IMR-90 (cell line): Measurements from ENCODE around the gene TSPAN14. TPM values are rescaled to one million over a fixed set of nuclear protein-coding genes. Genes with fewer than 3 reads are reported as not detected.

Source experiments
- ATAC-seq: fragments of 200-7000 bp; cut with Tn5 transposase; 2 replicates; pipeline ENCODE4 v1.9.1; 2020; ENCODE audit warnings: low read depth, mild to moderate bottlenecking, moderate library complexity
- BruUV-seq: library from RNA; stranded (reverse); fragments of 400-500 nt; replicated peaks from 2 replicates; lab custom pipeline; 2021; lab: Mats Ljungman, UMichigan
- CTCF ChIA-PET: fragments of 300-600 bp; formaldehyde crosslinking; extraction: SDS; loops from one replicate; lab custom pipeline; 2021; ENCODE audit warnings: antibody characterized with exemption; lab: Yijun Ruan, JAX
- POLR2A ChIA-PET: fragments of 300-600 bp; sonication (Branson Sonifier 250); formaldehyde crosslinking; loops from one replicate; lab custom pipeline; 2022; ENCODE audit warnings: antibody characterized with exemption; ENCODE audit not compliant: unreplicated experiment; lab: Charles Lee
- DNase-seq: peaks from one replicate; pipeline ENCODE4 v3.0.0; 2013
- H2AFZ ChIP-seq: replicated peaks from 2 replicates; pipeline ENCODE3; 2013; ENCODE audit warnings: low read length, mild to moderate bottlenecking; ENCODE audit not compliant: poor library complexity
- H2AK5ac ChIP-seq: 2 replicates; pipeline ENCODE4 v1.6.1; 2013; ENCODE audit warnings: low read depth, low read length, inconsistent platforms
- H2AK9ac ChIP-seq: replicated peaks from 2 replicates; pipeline ENCODE3; 2013; ENCODE audit warnings: mild to moderate bottlenecking, low read depth, low read length, moderate library complexity; ENCODE audit not compliant: poor library complexity
- H2BK120ac ChIP-seq: 2 replicates; pipeline ENCODE4 v1.6.1; 2013; ENCODE audit warnings: low read depth, low read length, inconsistent platforms
- H2BK15ac ChIP-seq: 3 replicates; pipeline ENCODE4 v1.6.1; 2013; ENCODE audit warnings: low read depth, low read length, inconsistent platforms
- H2BK20ac ChIP-seq: 2 replicates; pipeline ENCODE4 v1.6.1; 2013; ENCODE audit warnings: low read depth, mild to moderate bottlenecking, inconsistent platforms, low read length, moderate library complexity
- H2BK5ac ChIP-seq: 2 replicates; pipeline ENCODE4 v1.6.1; 2013; ENCODE audit warnings: mild to moderate bottlenecking, low read depth, low read length, inconsistent platforms; ENCODE audit not compliant: poor library complexity, severe bottlenecking
- H3K14ac ChIP-seq: replicated peaks from 2 replicates; pipeline ENCODE4 v1.6.1; 2013; ENCODE audit warnings: low read depth, low read length, inconsistent platforms
- H3K18ac ChIP-seq: 2 replicates; pipeline ENCODE4 v1.6.1; 2013; ENCODE audit warnings: low read depth, low read length, control low read depth
- H3K23ac ChIP-seq: 2 replicates; pipeline ENCODE4 v1.6.1; 2013; ENCODE audit warnings: low read depth, low read length, inconsistent platforms
- H3K27ac ChIP-seq: 2 replicates; pipeline ENCODE4 v1.5.1; 2013; ENCODE audit warnings: mild to moderate bottlenecking, control low read depth, low read length; ENCODE audit not compliant: insufficient read depth
- H3K27me3 ChIP-seq: 2 replicates; pipeline ENCODE4 v1.6.1; 2013; ENCODE audit warnings: low read length; ENCODE audit not compliant: control insufficient read depth, insufficient read depth
- H3K36me3 ChIP-seq: 2 replicates; pipeline ENCODE4 v1.6.1; 2013; ENCODE audit warnings: low read length, mixed read lengths; ENCODE audit not compliant: control insufficient read depth, insufficient read depth
- H3K4ac ChIP-seq: 2 replicates; pipeline ENCODE4 v1.6.1; 2013; ENCODE audit warnings: low read depth, low read length, inconsistent platforms
- H3K4me1 ChIP-seq: 2 replicates; pipeline ENCODE4 v1.6.1; 2013; ENCODE audit warnings: low read length, mixed read lengths; ENCODE audit not compliant: control insufficient read depth, insufficient read depth
- H3K4me2 ChIP-seq: 2 replicates; pipeline ENCODE4 v1.6.1; 2013; ENCODE audit warnings: low read depth, mild to moderate bottlenecking, control low read depth, low read length, moderate library complexity
- H3K4me3 ChIP-seq: 2 replicates; pipeline ENCODE4 v1.5.1; 2013; ENCODE audit warnings: low read depth, mild to moderate bottlenecking, control low read depth, low read length, moderate library complexity; ENCODE audit not compliant: insufficient read depth
- H3K56ac ChIP-seq: 2 replicates; pipeline ENCODE4 v1.6.1; 2013; ENCODE audit warnings: low read length, inconsistent platforms; ENCODE audit not compliant: insufficient read depth; ENCODE audit errors: extremely low read depth
- H3K79me1 ChIP-seq, 2 experiments: 2 replicates each; pipeline ENCODE4 v1.6.1; 2013; ENCODE audit warnings: low read length in 2 of 2, inconsistent platforms in 1 of 2, low read depth in 1 of 2
- H3K9ac ChIP-seq: 2 replicates; pipeline ENCODE4 v1.6.1; 2013; ENCODE audit warnings: low read depth, low read length, control low read depth
- H3K9me1 ChIP-seq: 2 replicates; pipeline ENCODE4 v1.6.1; 2013; ENCODE audit warnings: low read length, inconsistent platforms; ENCODE audit not compliant: insufficient read depth
- H3K9me3 ChIP-seq: 2 replicates; pipeline ENCODE4 v1.6.1; 2013; ENCODE audit warnings: low read length; ENCODE audit not compliant: control insufficient read depth, insufficient read depth
- H4K20me1 ChIP-seq: 2 replicates; pipeline ENCODE4 v1.6.1; 2013; ENCODE audit warnings: low read length, inconsistent platforms; ENCODE audit not compliant: insufficient read depth
- H4K5ac ChIP-seq: 2 replicates; pipeline ENCODE4 v1.6.1; 2013; ENCODE audit warnings: mild to moderate bottlenecking, low read depth, low read length, control low read depth
- H4K8ac ChIP-seq, 2 experiments: 2 replicates each; pipeline ENCODE4 v1.6.1; 2013; ENCODE audit warnings: low read depth in 2 of 2, low read length in 2 of 2, control low read depth in 1 of 2, inconsistent platforms in 1 of 2
- H4K91ac ChIP-seq: 2 replicates; pipeline ENCODE4 v1.6.1; 2013; ENCODE audit warnings: low read depth, low read length, inconsistent platforms; ENCODE audit not compliant: insufficient read depth
- BHLHE40 ChIP-seq: fragments of 150-350 bp; IDR thresholded peaks from 2 replicates; pipeline ENCODE4 v1.6.1; 2016; ENCODE audit warnings: mild to moderate bottlenecking, low read depth, low read length
- CTCF ChIP-seq: conservative IDR thresholded peaks from 2 replicates; pipeline ENCODE4 v1.5.1; 2012; ENCODE audit warnings: mild to moderate bottlenecking, low read depth, low read length, improper control_type of control experiment
- MAFK ChIP-seq: IDR thresholded peaks from 2 replicates; pipeline ENCODE4 v1.6.1; 2012; ENCODE audit warnings: low read depth, low read length, improper control_type of control experiment
- MAZ ChIP-seq: IDR thresholded peaks from 2 replicates; pipeline ENCODE4 v1.6.1; 2012; ENCODE audit warnings: low read depth, mild to moderate bottlenecking, low read length, improper control_type of control experiment, moderate library complexity, borderline replicate concordance
- RAD21 ChIP-seq: IDR thresholded peaks from 2 replicates; pipeline ENCODE4 v1.6.1; 2012; ENCODE audit warnings: low read length, improper control_type of control experiment
- RCOR1 ChIP-seq: IDR thresholded peaks from 2 replicates; pipeline ENCODE4 v1.6.1; 2012; ENCODE audit warnings: mild to moderate bottlenecking, low read length, improper control_type of control experiment; ENCODE audit not compliant: insufficient replicate concordance
- RFX5 ChIP-seq: IDR thresholded peaks from 2 replicates; pipeline ENCODE4 v1.8.0; 2012; ENCODE audit warnings: low read depth, mild to moderate bottlenecking, low read length, moderate library complexity
- SMC3 ChIP-seq: fragments of 150-350 bp; IDR thresholded peaks from 2 replicates; pipeline ENCODE4 v1.6.1; 2016; ENCODE audit warnings: low read depth, mild to moderate bottlenecking, antibody characterized with exemption, low read length, moderate library complexity
- WGBS, 2 experiments: methylation state at CpG; one replicate each; pipeline versions ENCODE4 v1.1.5 to v1.1.7; 2013; ENCODE audit warnings: missing lambda C conversion rate in 2 of 2; ENCODE audit not compliant: insufficient read length in 1 of 2; ENCODE audit errors: extremely low coverage in 2 of 2; 5-methylcytosine and 5-hydroxymethylcytosine counted together
- dilution Hi-C: fragments of 300-500 bp; cut with HindIII; formaldehyde crosslinking; loops from one replicate; pipeline ENCODE4 v1.14.3; 2018; ENCODE audit warnings: low sequenced_read_pairs; ENCODE audit not compliant: unreplicated experiment
- in situ Hi-C: fragments of 300-500 bp; cut with MboI; formaldehyde crosslinking; loops from 3 replicates; pipeline ENCODE4 v1.14.3; 2019; ENCODE audit warnings: low sequenced_read_pairs, inconsistent platforms, mixed read lengths
- intact Hi-C: fragments of 100-400 bp; cut with micrococcal nuclease; formaldehyde crosslinking; loops from 2 replicates; pipeline ENCODE4 v1.10.0; 2022
- polyA plus RNA-seq, 3 experiments: library from polyadenylated mRNA; depleted of rRNA; stranded (reverse); fragments of >200 nt; gene quantifications; 2 replicates each; pipeline ENCODE4 v1.2.3, GENCODE V29; 2012; ENCODE audit warnings: low replicate concordance in 1 of 3
- total RNA-seq: library from RNA; depleted of rRNA; stranded (reverse); fragments of >200 nt; gene quantifications from 2 replicates; pipeline ENCODE4 v1.2.3, GENCODE V29; 2012

Gene TSPAN14
- total and polyA plus RNA-seq, 2 of the 4 experiments (the other 2 are of a cell fraction), result 18.5 to 43.0 TPM

- Histone ChIP-seq H3K56ac (no peak overlapping the region), H3K9ac (no peak overlapping the region), H3K4ac (no peak overlapping the region), H2AFZ (no peak overlapping the region), H3K27me3 (no peaks in the 10 kb centered on the region), H4K5ac (no peak overlapping the region), H3K23ac (no peak overlapping the region), H4K20me1 (no peaks in the 10 kb centered on the region), H3K27ac (no peak overlapping the region), H2AK9ac (no peak overlapping the region), H3K9me1 (no peaks in the 10 kb centered on the region), H3K9me3 (no peaks in the 10 kb centered on the region), H2BK5ac (no peak overlapping the region), H3K14ac (no peak overlapping the region), H2BK120ac (no peak overlapping the region), H4K8ac (no peak overlapping the region), H2AK5ac (no peak overlapping the region), H2BK20ac (no peak overlapping the region), H4K91ac (no peak overlapping the region), H3K18ac (no peak overlapping the region), H3K4me1 (no peaks in the 10 kb centered on the region), H2BK15ac (no peak overlapping the region), H3K4me2 (no peak overlapping the region), H3K79me1 (no peaks in the 10 kb centered on the region), H3K36me3 (no peaks in the 10 kb centered on the region), H3K4me3 (no peak overlapping the region)
- DNase-seq (peak; percentile 22), ATAC-seq (peak; percentile 60)
- ChIA-PET POLR2A (no interaction called here), CTCF (no interaction called here)
- WGBS, 2 experiments, result no CpG with 5 or more reads among the region's 2 CpGs
- intact Hi-C loops, result no loop called here
- TF ChIP-seq MAFK (no peak), RCOR1 (no peak), SMC3 (peak; percentile 33; the same call in 1 of the 2 replicates), RAD21 (peak; percentile 12; the same call in 1 of the 2 replicates), BHLHE40 (no peak), RFX5 (no peak), MAZ (no peak), CTCF (peak; percentile 35; the same call in 1 of the 2 replicates)
- BruUV-seq, result no TSS peak
- dilution Hi-C loops, result no loop called here
- in situ Hi-C loops, result no loop called here
These were observed 76.1 kb downstream of the TSPAN14 start for GRCh38 chr10:80530251-80530650.
